A673 (cell line): ENCODE data around the gene GALNS. TPM values are rescaled to one million over a fixed set of nuclear protein-coding genes. Genes with fewer than 3 reads are reported as not detected.

Source experiments
- BruUV-seq: library from RNA; stranded (reverse); fragments of 400-500 nt; replicated peaks from 2 replicates; lab custom pipeline; 2021; lab: Mats Ljungman, UMichigan
- CTCF ChIA-PET: fragments of 300-600 bp; sonication (Branson Sonifier 250); formaldehyde crosslinking; loops from one replicate; lab custom pipeline; 2022; ENCODE audit warnings: antibody characterized with exemption; lab: Charles Lee
- POLR2A ChIA-PET: fragments of 300-600 bp; sonication (Branson Sonifier 250); formaldehyde crosslinking; loops from one replicate; lab custom pipeline; 2022; ENCODE audit warnings: antibody characterized with exemption; ENCODE audit not compliant: low non-redundant PET; lab: Charles Lee
- DNase-seq: peaks from one replicate; pipeline ENCODE4 v3.0.0-alpha.2; 2015; ENCODE audit warnings: low spot score
- H3K27ac ChIP-seq: fragments of 200-600 bp; sonication (generic); 2 replicates; pipeline ENCODE4 v1.5.1; 2016; ENCODE audit warnings: mixed run types, low read depth, mild to moderate bottlenecking, mixed read lengths, antibody characterized with exemption, low read length; ENCODE audit not compliant: poor library complexity, severe bottlenecking
- H3K27me3 ChIP-seq: fragments of 200-600 bp; sonication (generic); replicated peaks from 2 replicates; pipeline ENCODE4 v1.6.1; 2017; ENCODE audit warnings: mixed run types, low read depth, mild to moderate bottlenecking, mixed read lengths, antibody characterized with exemption, low read length; ENCODE audit not compliant: insufficient read depth, poor library complexity
- H3K36me3 ChIP-seq: fragments of 200-600 bp; sonication (generic); 2 replicates; pipeline ENCODE4 v1.6.1; 2016; ENCODE audit warnings: mixed run types, mild to moderate bottlenecking, mixed read lengths, antibody characterized with exemption, low read length; ENCODE audit not compliant: insufficient read depth, poor library complexity, severe bottlenecking
- H3K4me1 ChIP-seq: fragments of 200-600 bp; sonication (generic); 2 replicates; pipeline ENCODE4 v1.6.1; 2017; ENCODE audit warnings: mixed run types, mild to moderate bottlenecking, mixed read lengths, antibody characterized with exemption, low read length; ENCODE audit not compliant: insufficient read depth, poor library complexity, severe bottlenecking
- H3K4me3 ChIP-seq: fragments of 200-600 bp; sonication (generic); 2 replicates; pipeline ENCODE4 v1.5.1; 2016; ENCODE audit warnings: low read depth, mixed run types, mild to moderate bottlenecking, mixed read lengths, low read length; ENCODE audit not compliant: poor library complexity, severe bottlenecking
- H3K9me3 ChIP-seq: fragments of 200-600 bp; sonication (generic); 2 replicates; pipeline ENCODE4 v1.6.1; 2016; ENCODE audit warnings: mixed run types, low read depth, mild to moderate bottlenecking, mixed read lengths, antibody characterized with exemption, low read length; ENCODE audit not compliant: poor library complexity, severe bottlenecking
- EZH2 ChIP-seq: fragments of 200-600 bp; sonication (generic); IDR thresholded peaks from 2 replicates; pipeline ENCODE4 v1.6.1; 2017; ENCODE audit warnings: borderline replicate concordance, low read depth, mild to moderate bottlenecking, mixed read lengths, antibody characterized with exemption, low read length; ENCODE audit not compliant: poor library complexity, severe bottlenecking
- intact Hi-C: fragments of 100-400 bp; cut with micrococcal nuclease; formaldehyde crosslinking; loops from one replicate; pipeline ENCODE4 v1.10.0; 2022; ENCODE audit not compliant: unreplicated experiment
- total RNA-seq: library from RNA; stranded (reverse); gene quantifications from 2 replicates; pipeline ENCODE4 v1.2.3, GENCODE V29; 2021
- TF ChIP-seq, protein P1 (sequence below): fragments of 300-800, 200-600 bp; sonication (generic); conservative IDR thresholded peaks from 2 replicates; pipeline ENCODE4 v1.5.1; 2017; ENCODE audit warnings: low read depth, mild to moderate bottlenecking, antibody characterized with exemption, low read length, moderate library complexity, mixed read lengths

The GALNS gene
- total RNA-seq, 1 experiment from 2014 or later, result 54.8 TPM

DNA sequence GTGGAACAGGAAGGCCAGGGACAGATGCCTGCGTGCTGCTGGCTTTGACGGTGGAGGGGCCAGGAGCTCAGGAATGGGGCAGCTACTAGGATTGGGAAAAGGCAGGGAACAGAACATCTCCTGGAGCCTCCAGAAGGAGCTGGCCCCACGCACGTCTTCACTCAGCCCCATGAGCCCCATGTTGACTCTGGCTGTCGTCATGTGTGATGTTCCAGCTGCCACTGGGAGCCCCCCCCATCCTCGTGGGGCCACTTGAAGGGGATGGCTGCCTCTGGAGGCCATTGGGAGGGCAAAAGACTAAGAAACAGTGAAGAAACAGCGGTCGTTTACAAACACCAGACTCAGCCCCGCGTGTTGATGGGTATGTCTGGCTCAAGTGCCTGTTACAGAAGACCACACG, 26.5 kb downstream of the GALNS start:
- BruUV-seq, result no TSS peak

DNA sequence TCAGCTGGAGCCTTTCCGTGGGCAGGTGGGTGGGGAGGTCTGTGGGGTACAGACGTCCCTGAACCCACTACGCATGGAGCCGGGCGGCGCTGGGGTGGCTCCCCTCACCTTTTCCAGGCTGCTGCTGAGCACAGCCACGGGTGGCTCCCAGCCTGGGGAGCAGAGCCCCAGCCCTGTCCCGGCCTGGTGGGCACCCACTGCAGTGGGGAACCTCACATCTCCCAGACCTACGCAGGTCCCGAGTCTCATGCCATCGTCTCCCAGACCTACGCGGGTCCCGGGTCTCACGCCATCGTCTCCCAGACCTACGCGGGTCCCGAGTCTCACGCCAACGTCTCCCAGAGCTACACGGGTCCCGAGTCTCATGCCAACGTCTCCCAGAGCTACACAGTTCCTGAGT, 28.0 kb downstream of the GALNS start:
- ChIA-PET CTCF (no interaction called here), POLR2A (no interaction called here)
- H3K36me3 ChIP-seq, result no peaks in the 10 kb centered on the region
- no peak overlapping the region for H3K4me3 ChIP-seq
- intact Hi-C loops, result no loop called here
- no peaks in the 10 kb centered on the region for H3K9me3 ChIP-seq
- DNase-seq, result no peak
- no peaks in the 10 kb centered on the region for H3K27me3 ChIP-seq
- no peaks in the 10 kb centered on the region for H3K4me1 ChIP-seq
- no peak overlapping the region for H3K27ac ChIP-seq
- no peak for TF ChIP-seq EZH2
- TF ChIP-seq, protein P1, sequence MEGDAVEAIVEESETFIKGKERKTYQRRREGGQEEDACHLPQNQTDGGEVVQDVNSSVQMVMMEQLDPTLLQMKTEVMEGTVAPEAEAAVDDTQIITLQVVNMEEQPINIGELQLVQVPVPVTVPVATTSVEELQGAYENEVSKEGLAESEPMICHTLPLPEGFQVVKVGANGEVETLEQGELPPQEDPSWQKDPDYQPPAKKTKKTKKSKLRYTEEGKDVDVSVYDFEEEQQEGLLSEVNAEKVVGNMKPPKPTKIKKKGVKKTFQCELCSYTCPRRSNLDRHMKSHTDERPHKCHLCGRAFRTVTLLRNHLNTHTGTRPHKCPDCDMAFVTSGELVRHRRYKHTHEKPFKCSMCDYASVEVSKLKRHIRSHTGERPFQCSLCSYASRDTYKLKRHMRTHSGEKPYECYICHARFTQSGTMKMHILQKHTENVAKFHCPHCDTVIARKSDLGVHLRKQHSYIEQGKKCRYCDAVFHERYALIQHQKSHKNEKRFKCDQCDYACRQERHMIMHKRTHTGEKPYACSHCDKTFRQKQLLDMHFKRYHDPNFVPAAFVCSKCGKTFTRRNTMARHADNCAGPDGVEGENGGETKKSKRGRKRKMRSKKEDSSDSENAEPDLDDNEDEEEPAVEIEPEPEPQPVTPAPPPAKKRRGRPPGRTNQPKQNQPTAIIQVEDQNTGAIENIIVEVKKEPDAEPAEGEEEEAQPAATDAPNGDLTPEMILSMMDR, result no peak
- no TSS peak for BruUV-seq

More for the DNA sequence above, 26.5 kb downstream of the GALNS start:
- intact Hi-C loops, result no loop called here
- POLR2A ChIA-PET, result interaction anchor here (0.6 kb wide), 1 partner anchor 27 kb away, joined by 6 read pairs; the partner anchor contains the start of gene CDT1
- no peak for DNase-seq
- H3K4me3 ChIP-seq, result no peak overlapping the region
- CTCF ChIA-PET, result interaction anchor here (0.7 kb wide), 1 partner anchor 204 kb away, joined by 12 read pairs; no protein-coding TSS in a partner anchor
- H3K4me1 ChIP-seq, result no peaks in the 10 kb centered on the region
- H3K27me3 ChIP-seq, result no peaks in the 10 kb centered on the region
- peaks cover 3% of the 10 kb centered on the region for H3K36me3 ChIP-seq
- no peak overlapping the region for H3K27ac ChIP-seq
- TF ChIP-seq EZH2, result no peak
- no peaks in the 10 kb centered on the region for H3K9me3 ChIP-seq

DNA sequence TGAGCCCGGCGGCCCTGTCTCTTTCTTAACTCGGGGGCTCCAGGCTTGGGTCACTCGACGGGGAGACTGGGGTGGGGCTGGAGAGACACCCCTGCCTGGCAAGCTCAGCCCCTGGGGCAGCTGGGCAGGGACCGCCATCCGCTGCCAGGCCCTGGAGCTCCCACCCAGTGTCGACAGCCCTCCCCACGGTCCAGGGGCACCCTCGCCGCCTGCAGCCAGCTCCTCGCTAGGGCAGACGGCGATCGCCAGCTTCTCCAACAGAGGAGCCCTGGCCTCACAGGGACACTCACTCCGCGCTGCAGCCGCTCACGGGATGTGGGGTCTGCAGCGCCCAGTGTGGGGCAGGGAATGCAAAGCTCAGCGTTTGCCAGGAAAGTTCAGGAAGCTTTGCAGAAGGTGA, 29.0 kb downstream of the GALNS start:
- H3K9me3 ChIP-seq, result no peaks in the 10 kb centered on the region
- DNase-seq, result no peak
- no TSS peak for BruUV-seq
- H3K4me3 ChIP-seq, result no peak overlapping the region
- no peaks in the 10 kb centered on the region for H3K4me1 ChIP-seq
- no peaks in the 10 kb centered on the region for H3K27me3 ChIP-seq
- H3K27ac ChIP-seq, result no peak overlapping the region
- intact Hi-C loops, result no loop called here
- POLR2A ChIA-PET, result interaction anchor here (0.6 kb wide), 1 partner anchor 10 kb away, joined by 6 read pairs; no protein-coding TSS in a partner anchor
- H3K36me3 ChIP-seq, result no peaks in the 10 kb centered on the region
- CTCF ChIA-PET, result no interaction called here
- TF ChIP-seq, protein P1, result no peak

DNA sequence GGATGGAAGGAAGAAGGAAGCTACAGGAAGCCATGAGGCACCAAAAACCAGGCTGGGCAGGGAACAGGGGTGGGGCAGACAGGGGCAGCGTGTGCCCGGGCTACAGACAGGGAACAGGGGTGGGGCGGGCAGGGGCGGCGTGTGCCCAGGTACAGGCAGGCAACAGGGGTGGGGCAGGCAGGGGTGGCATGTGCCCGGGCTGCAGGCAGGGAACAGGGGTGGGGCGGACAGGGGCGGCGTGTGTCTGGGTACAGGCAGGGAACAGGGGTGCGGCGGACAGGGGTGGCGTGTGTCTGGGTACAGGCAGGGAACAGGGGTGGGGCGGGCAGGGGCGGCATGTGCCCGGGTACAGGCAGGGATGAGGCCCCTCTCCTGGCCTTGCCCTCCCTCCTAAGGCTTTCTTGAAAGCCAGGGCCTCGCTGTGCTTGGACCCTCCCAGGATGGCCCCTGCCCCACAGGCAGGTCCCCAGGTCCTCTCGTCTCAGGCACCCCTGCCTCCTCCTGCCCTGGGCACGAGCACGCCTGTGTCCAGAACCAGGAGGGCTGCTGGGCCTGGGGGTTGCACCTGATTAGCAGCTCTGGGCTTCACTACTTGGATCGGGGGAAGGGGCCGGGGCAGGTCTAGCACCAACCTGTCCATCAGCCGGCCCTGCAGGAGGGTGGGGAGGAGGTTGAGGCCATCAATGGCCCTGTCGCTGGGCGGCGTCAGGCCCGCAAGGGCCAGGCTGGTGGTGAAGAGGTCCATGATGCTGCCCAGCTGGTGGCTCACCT, 30.5 kb downstream of the GALNS start:
- TF ChIP-seq EZH2, result no peak
- TF ChIP-seq, protein P1, result no peak
- BruUV-seq, result no TSS peak
- no peak for DNase-seq
- H3K27ac ChIP-seq, result no peak overlapping the region
- ChIA-PET POLR2A (no interaction called here), CTCF (no interaction called here)
- no peaks in the 10 kb centered on the region for H3K27me3 ChIP-seq
- H3K4me3 ChIP-seq, result no peak overlapping the region
- H3K9me3 ChIP-seq, result no peaks in the 10 kb centered on the region
- intact Hi-C loops, result no loop called here
- H3K4me1 ChIP-seq, result no peaks in the 10 kb centered on the region
- H3K36me3 ChIP-seq, result no peaks in the 10 kb centered on the region
